ENCODE data around the gene ARRDC2. TPM values are rescaled to one million over a fixed set of nuclear protein-coding genes. Genes with fewer than 3 reads are reported as not detected.

Gene ARRDC2
- total and polyA plus RNA-seq, 2 of the 13 experiments (the other 11 are each of a cell fraction or from before 2014, with no cell fraction given) = 2.1 to 3.4 TPM

- Histone ChIP-seq H3K9ac (ENCODE audit: insufficient read depth, low read depth, low read length) (no peak overlapping the region), H2AFZ (ENCODE audit: low read length) (no peak overlapping the region), H3K27ac (ENCODE audit: extremely low read length, insufficient read depth, low read length) (no peak overlapping the region), H3K4me1 (ENCODE audit: insufficient read depth, low read length) (no peaks in the 10 kb centered on the region), H4K20me1 (ENCODE audit: insufficient read depth, low read length) (no peaks in the 10 kb centered on the region), H3K4me3 (replicated peaks in 1 of 3; ENCODE audit: insufficient read depth in 1 of 3, low read depth in 2 of 3, low read length in 3 of 3) (no peak overlapping the region), H3K9me3 (ENCODE audit: low read length) (no peaks in the 10 kb centered on the region), H3K79me2 (ENCODE audit: insufficient read depth, low read length) (no peaks in the 10 kb centered on the region), H3K4me2 (ENCODE audit: low read depth, low read length) (no peak overlapping the region), H3K36me3 (replicated peaks in 1 of 2; ENCODE audit: control insufficient read depth in 1 of 2, insufficient read depth in 2 of 2, low read length in 2 of 2) (no peaks in the 10 kb centered on the region), H3K27me3 (ENCODE audit: control insufficient read depth in 1 of 2, insufficient read depth in 2 of 2, low read length in 2 of 2) (peaks cover 2 to 42% of the 10 kb centered on the region in 2 experiments; a peak in 3 of 5 replicates)
- 80% methylated on average over 29 of the region's 38 CpGs for WGBS (ENCODE audit: low lambda C conversion rate)
- ATAC-seq (no peak), DNase-seq (ENCODE audit: low spot score) (no peak), FAIRE-seq (no peak)
- no peak for TF ChIP-seq SNAPC4 (CRISPR knock-in tag; IDR thresholded peaks at IDR 0.05)
- TF ChIP-seq CREB1 (IDR thresholded peaks at IDR 0.05) = peak; percentile 75
- no peak for TF ChIP-seq CREB1 (CRISPR knock-in tag; IDR thresholded peaks at IDR 0.05)
- TF ChIP-seq SRF (IDR thresholded peaks at IDR 0.05; ENCODE audit: low read depth, low read length) = no peak
- intact Hi-C loops (cut with micrococcal nuclease; ENCODE audit: unreplicated experiment) = no loop called here
- CTCF ChIA-PET (ENCODE audit: low intra/inter-chr PET ratio, low total read pairs) = no interaction called here
- in situ Hi-C loops (cut with HindIII; ENCODE audit: extremely low pct_ligation_motif_present, low pct_unique_long_range_greater_than_20kb) = no loop called here
- POLR2A ChIA-PET = no interaction called here
- BruUV-seq (replicated peaks) = no TSS peak
Measured at GRCh38 chr19:17981611-17982010, 26.4 kb upstream of the ARRDC2 start.
